ENCODE data around the gene NPBWR2.
A peak's percentile ranks its signal among the peaks of the same experiment; 100 is the strongest.

The NPBWR2 gene

DNA sequence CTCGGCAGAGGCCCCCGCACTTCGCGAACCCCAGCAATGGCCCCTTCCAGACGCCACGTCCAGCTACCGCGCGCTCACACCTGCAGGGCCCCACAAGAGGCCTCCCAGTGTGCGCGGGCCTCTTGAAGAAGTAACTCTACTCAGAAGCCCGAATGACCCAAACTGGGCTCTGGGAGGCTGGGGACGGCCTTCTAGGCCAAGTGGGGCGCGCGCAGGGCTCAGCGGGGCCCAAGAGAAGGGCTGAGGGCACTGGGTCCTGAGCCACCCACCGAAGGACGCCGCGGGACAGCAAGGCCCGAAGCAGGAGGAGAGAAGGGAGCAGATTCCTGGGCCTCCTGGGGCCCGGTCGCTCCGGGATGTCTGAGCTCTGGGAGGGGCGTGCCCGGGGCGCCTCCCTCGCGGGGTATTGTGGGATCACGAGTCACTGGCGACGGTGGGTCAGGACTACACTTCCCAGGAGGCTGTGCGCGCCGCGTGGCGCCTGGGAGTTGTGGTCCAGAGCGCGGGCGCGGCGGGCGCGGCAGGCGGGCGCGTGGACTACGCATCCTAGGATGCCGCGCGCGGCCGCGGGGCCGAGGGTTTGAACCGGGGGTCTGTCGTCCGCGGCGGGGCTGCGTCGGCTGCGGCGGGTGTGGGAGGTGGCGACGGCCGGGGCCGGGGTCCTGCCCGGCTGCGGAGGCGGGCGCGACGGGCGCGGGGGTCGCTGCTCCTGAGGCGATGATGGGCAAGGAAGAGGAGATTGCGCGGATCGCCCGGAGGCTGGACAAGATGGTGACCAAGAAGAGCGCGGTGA, 44.6 kb downstream of the NPBWR2 start, which contains the start of gene TCEA2:
Gene TCEA2 (plus strand): TSS at position 603 of the 793 bp plus-strand sequence. CDS start 115 bp downstream, at position 718.
- Histone ChIP-seq H3K27ac (replicated peaks) (peak within 1 kb of the TSS; percentile 51), H3K27me3 (ENCODE audit: insufficient read depth, poor library complexity, severe bottlenecking) (no peaks in the 10 kb centered on the region), H3K4me3 (replicated peaks; ENCODE audit: insufficient read depth, low read length) (peak within 1 kb of the TSS; percentile 90)
- TF ChIP-seq, protein P1, sequence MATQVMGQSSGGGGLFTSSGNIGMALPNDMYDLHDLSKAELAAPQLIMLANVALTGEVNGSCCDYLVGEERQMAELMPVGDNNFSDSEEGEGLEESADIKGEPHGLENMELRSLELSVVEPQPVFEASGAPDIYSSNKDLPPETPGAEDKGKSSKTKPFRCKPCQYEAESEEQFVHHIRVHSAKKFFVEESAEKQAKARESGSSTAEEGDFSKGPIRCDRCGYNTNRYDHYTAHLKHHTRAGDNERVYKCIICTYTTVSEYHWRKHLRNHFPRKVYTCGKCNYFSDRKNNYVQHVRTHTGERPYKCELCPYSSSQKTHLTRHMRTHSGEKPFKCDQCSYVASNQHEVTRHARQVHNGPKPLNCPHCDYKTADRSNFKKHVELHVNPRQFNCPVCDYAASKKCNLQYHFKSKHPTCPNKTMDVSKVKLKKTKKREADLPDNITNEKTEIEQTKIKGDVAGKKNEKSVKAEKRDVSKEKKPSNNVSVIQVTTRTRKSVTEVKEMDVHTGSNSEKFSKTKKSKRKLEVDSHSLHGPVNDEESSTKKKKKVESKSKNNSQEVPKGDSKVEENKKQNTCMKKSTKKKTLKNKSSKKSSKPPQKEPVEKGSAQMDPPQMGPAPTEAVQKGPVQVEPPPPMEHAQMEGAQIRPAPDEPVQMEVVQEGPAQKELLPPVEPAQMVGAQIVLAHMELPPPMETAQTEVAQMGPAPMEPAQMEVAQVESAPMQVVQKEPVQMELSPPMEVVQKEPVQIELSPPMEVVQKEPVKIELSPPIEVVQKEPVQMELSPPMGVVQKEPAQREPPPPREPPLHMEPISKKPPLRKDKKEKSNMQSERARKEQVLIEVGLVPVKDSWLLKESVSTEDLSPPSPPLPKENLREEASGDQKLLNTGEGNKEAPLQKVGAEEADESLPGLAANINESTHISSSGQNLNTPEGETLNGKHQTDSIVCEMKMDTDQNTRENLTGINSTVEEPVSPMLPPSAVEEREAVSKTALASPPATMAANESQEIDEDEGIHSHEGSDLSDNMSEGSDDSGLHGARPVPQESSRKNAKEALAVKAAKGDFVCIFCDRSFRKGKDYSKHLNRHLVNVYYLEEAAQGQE (IDR thresholded peaks at IDR 0.05; ENCODE audit: insufficient replicate concordance, low read depth): no peak
- TF ChIP-seq POLR2AphosphoS5 (IDR thresholded peaks at IDR 0.05; ENCODE audit: low read depth): 0 out of 2 replicates have a peak, but pooled peaks have one; percentile 20
- TF ChIP-seq GABPA (IDR thresholded peaks at IDR 0.05; ENCODE audit: low read depth): peak; percentile 50
- no peak for TF ChIP-seq CTCF (IDR thresholded peaks at IDR 0.05; ENCODE audit: insufficient read depth, low read length)
- no peak; the same call in 1 of the 2 replicates for TF ChIP-seq SPI1 (IDR thresholded peaks at IDR 0.05; ENCODE audit: borderline replicate concordance, low read depth)
- DNase-seq (ENCODE audit: low read depth in 1 of 2, low spot score in 1 of 2): peak in 1 of 2 experiments; percentile 96

DNA sequence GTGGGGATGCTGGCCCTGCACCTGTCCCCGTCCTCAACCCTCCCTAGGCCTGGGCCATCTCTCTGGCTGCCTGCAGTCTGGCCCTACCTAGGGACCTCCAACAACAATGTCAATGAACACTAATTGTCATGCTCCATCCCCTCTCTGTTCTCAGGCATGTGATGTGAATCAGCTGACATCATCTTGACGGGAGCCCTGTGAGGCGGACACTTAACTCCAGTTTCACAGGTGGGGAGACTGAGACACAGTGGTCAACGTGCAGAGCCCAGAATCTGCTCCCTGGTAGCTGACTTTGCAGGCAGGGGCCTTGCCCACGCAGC, 45.1 kb downstream of the NPBWR2 start:
- Histone ChIP-seq H3K4me3 (replicated peaks; ENCODE audit: insufficient read depth, low read length) (no peak overlapping the region), H3K27me3 (ENCODE audit: insufficient read depth, poor library complexity, severe bottlenecking) (no peaks in the 10 kb centered on the region), H3K27ac (replicated peaks) (no peak overlapping the region)
- no peak for DNase-seq (ENCODE audit: low read depth in 1 of 2, low spot score in 1 of 2)
- no peak for TF ChIP-seq GABPA (IDR thresholded peaks at IDR 0.05; ENCODE audit: low read depth)
- TF ChIP-seq POLR2AphosphoS5 (IDR thresholded peaks at IDR 0.05; ENCODE audit: low read depth): no peak
- TF ChIP-seq SPI1 (IDR thresholded peaks at IDR 0.05; ENCODE audit: borderline replicate concordance, low read depth): no peak
- TF ChIP-seq CTCF (IDR thresholded peaks at IDR 0.05; ENCODE audit: insufficient read depth, low read length): no peak
- TF ChIP-seq, protein P1 (IDR thresholded peaks at IDR 0.05; ENCODE audit: insufficient replicate concordance, low read depth): no peak

GRCh38 chr20:64058536-64058935, 48.8 kb downstream of the NPBWR2 start:
- no peak for DNase-seq (ENCODE audit: low read depth in 1 of 2, low spot score in 1 of 2)
- TF ChIP-seq CTCF (IDR thresholded peaks at IDR 0.05; ENCODE audit: insufficient read depth, low read length) (no peak), SPI1 (IDR thresholded peaks at IDR 0.05; ENCODE audit: borderline replicate concordance, low read depth) (no peak), POLR2AphosphoS5 (IDR thresholded peaks at IDR 0.05; ENCODE audit: low read depth) (no peak), GABPA (IDR thresholded peaks at IDR 0.05; ENCODE audit: low read depth) (no peak)
- TF ChIP-seq, protein P1 (IDR thresholded peaks at IDR 0.05; ENCODE audit: insufficient replicate concordance, low read depth): no peak

More at GRCh38 chr20:64058536-64058935, 48.8 kb downstream of the NPBWR2 start:
- Histone ChIP-seq H3K27ac (replicated peaks) (no peak overlapping the region), H3K27me3 (ENCODE audit: insufficient read depth, poor library complexity, severe bottlenecking) (no peaks in the 10 kb centered on the region), H3K4me3 (replicated peaks; ENCODE audit: insufficient read depth, low read length) (no peak overlapping the region)

Data from HL-60 (cell line).